ENCODE measurements around the gene SLC16A10.
A peak's percentile ranks its signal among the peaks of the same experiment; 100 is the strongest.
"Not testable (repeated sequence)": the region's sequence is repeated elsewhere in the genome, so short reads cannot be mapped to it uniquely, and the experiment has no call there.

The SLC16A10 gene

DNA sequence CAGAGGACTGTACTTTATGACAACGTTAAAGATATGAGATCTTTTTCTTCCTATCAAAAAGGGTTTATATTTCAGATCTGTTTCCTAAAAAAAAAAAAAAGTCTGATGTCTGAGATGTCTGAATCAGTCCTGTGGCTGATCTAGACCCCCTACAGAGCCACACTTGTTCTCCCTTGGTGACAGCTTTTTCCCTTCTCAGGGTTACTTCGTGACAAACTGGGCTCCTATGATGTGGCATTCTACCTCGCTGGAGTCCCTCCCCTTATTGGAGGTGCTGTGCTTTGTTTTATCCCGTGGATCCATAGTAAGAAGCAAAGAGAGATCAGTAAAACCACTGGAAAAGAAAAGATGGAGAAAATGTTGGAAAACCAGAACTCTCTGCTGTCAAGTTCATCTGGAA is 134.5 kb downstream of the SLC16A10 start:
- no peak for DNase-seq

GRCh38 chr6:111222341-111222740 is 135.0 kb downstream of the SLC16A10 start:
- DNase-seq: no peak

- DNase-seq: no peak
Measured at GRCh38 chr6:111228094-111228493, 140.8 kb downstream of the SLC16A10 start.

GRCh38 chr6:111230351-111231089 is 143.2 kb downstream of the SLC16A10 start:
- DNase-seq: no peak

- DNase-seq: no peak
Measured at GRCh38 chr6:111231090-111231459, 143.8 kb downstream of the SLC16A10 start.

DNA sequence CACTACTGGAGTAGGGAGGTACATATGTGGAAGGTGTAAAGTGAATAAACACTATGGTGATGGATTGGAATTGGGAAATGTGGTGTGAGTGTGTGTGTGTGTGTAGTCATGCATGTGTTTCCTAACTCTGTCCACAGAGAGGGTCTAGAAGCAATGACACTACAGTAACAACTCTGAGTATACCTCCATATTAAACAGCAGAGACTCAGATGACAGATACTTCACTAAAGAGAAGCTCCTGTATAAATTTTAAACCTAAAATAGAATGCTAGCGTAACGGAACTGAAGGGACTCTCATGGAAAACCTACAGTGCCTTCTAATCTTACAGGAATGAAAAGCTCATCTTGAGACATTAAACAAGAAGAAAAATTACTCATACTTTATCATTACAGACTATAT is 150.5 kb downstream of the SLC16A10 start:
- DNase-seq: no peak

- no peak for DNase-seq
Measured at GRCh38 chr6:111238464-111239119, 151.3 kb downstream of the SLC16A10 start.

DNA sequence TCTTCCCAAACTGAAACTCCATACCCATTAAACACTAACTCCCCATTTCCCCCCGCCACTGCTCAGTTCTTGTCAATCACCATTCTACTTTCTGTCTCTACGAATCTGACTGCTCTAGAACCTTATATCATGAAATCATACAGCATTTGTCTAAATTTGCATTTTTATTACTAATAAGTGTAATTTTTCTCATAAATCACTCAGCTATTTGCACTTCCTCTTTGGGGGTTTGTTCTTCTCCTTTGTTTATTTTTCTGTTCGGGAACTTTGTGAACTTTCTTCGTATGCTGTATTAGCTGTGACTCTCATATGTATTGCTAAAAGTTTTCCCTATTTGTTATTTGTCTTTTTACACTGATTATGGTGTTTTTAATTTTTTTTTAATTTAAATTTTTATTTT is 152.2 kb downstream of the SLC16A10 start:
- DNase-seq: no peak

DNA sequence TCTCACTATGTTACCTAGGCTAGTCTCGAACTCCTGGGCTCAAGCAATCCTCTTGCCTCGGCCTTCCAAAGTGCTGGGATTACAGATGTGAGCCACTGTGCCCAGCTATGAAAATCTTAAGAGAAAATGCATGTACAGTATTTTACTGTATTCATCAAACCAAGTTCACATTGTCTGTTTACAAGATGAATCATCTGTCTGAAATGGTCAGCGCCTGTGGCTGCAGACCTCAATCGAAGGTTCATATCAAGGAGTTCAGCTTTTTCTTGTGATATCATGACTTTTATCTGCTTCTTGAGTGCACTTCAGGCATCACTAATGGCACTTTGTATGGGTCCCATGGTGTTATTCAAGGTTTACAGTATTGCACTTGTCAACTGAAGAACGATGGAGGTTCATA is 155.1 kb downstream of the SLC16A10 start:
- no peak for DNase-seq

DNA sequence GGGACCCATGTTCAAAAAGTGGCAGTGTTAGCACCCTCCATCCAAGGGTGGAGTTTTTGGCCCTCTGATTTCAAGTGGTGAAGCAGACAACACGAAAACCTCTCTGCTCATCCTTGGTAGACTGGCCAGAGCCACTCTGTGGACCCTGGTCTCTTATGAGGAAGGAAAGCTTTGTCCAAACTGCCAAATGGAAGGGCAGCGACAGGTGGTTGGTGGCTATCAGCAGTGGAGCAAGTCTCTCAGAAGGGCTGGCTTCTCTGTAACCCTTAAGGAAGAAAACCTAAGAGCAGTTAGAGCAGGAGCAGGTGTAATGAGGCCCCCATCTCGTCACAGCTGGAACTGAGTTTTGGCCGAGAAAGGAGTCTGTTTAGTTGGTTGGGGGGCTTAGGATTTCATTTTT is 155.8 kb downstream of the SLC16A10 start:
- DNase-seq: no peak

DNA sequence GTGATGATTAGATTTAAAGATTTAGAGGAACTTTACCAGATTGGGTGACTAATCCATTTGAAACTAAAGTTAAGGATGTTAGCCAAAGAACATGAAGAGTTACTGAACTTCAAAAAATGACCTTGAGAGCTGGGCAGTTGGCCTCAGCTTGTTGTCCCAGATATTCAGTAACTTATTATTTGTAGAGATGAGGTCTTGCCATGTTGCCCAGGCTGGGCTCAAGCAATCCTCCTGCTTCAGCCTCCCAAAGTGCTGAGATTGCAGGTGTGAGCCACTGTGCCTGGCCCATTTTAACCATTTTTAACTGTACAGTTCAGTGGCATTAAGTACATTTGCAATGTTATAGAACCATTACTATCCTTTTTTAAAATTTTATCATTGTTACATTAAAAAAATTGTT is 161.5 kb downstream of the SLC16A10 start:
- no peak for DNase-seq

DNA sequence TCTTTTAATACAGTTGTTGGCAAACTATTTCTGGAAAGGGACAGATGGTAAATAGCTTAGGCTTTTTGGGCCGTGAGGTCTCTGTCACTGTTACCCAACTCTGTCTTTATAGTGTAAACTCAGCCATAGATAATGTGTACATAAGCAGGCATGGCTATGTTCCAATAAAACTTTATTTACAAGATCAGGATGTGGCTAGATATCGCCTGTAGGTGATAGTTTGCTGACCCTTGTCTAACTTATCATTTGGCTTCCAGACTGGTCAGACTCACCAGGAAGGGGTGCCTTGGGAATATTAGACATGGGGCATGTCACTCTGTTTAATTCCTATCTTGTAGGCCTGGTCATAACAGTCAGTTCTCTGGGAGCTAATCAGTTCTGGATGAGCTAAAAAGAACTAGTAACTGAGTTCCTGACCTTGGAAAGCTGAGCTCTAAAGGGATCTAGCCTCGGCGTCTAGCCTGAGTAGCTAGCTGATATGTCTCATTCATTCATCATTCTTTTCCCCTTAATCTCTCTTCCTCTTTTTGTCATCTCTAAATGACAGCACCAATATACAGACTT is 163.6 kb downstream of the SLC16A10 start:
- DNase-seq: no peak

GRCh38 chr6:111252726-111253125 is 165.4 kb downstream of the SLC16A10 start:
- DNase-seq: no peak

GRCh38 chr6:111254004-111254778 is 166.9 kb downstream of the SLC16A10 start:
- DNase-seq: no peak

GRCh38 chr6:111254779-111255166 is 167.5 kb downstream of the SLC16A10 start:
- no peak for DNase-seq

- not testable (repeated sequence) for DNase-seq
Measured at GRCh38 chr6:111255838-111256237, 168.5 kb downstream of the SLC16A10 start.

GRCh38 chr6:111256646-111257045 is 169.3 kb downstream of the SLC16A10 start:
- no peak for DNase-seq

DNA sequence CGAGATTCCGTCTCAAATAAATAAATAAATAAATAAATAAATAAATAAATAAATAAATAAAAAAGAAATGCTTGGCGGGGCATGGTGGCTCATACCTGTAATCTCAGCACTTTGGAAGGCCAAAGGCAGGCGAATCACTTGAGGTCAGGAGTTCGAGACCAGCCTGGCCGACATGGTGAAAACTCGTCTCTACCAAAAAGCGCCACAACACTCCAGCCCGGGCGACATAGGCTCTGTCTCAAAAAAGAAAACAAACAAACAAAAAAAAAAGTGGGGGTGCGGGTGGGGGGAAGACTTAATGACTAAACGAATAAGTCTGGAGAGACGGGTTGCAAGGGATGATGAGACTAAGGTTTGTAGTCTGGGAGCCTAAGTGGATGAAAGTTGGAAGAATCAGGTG is 170.7 kb downstream of the SLC16A10 start:
- no peak for DNase-seq

- DNase-seq: no peak
Measured at GRCh38 chr6:111258615-111259088, 171.3 kb downstream of the SLC16A10 start.

DNA sequence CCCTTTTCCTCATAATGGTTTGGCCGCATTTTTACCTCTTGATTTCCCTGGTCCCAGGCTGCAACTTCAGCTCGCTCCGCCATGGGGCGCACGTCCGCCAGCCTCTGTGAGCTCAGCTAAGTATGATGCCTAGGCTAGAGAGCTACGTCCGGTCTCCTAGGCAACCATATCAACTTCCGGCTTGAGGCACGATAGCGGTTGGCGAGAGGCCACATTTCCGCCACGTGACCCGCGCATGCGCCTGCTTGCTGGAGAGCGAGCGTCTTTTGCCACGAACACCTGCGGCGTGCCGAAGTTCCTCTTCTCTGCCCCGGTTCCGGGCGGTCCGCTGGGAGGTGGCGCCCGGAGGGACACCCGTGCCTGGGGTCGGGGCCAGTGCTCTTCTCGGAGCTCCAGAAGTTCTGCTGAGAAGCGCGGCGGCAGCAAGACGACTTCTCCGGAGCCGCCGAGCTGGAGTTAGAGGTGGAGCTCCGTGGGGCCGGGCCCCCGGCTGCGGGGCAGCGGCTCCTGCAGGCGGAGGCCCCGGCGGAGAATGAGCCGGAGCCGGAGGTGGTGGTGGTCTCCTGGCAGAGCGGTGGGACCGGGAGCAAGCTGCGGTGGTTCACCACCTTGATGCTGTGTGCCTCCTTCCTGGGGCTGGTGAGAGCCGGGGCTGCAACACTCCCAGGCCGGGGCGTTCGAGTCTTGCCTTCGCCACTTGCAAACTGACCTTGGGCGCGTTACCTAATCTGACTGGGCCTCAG is 172.0 kb downstream of the SLC16A10 start:
- peak; percentile 100 for DNase-seq

DNA sequence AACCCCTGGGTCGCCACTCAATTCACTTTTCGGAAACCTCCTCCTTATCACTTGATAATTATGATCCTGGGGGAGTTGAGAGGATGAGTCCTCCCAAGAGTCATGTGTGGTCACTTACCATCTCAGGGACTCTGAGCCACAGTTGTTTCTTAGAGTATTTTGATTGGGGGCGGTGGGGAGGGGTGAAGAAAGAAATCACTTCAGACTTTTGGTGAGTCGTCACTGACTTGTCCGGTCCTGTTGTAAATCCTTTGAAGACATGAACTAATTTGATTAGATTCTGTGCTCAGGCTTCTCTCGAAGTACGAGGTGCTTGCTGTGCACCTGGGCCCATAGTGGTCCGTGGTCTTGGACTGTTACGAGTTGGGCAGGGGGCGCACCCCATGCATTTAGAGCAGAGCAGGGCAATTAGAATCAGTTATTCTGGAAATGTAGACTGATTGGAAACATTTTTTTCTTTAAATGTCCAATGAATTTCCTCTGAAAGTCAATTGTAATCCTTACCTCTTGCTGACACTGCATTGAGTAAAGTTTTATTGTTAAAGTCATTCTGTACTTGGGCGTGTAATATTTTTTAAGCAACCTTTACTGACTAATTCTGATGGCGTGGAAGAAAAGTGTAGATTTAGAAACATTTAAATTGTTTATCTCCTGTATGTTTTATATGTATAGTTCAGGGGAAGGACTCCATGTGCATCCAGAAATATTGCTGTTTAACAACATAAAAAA is 173.4 kb downstream of the SLC16A10 start:
- no peak for DNase-seq

DNA sequence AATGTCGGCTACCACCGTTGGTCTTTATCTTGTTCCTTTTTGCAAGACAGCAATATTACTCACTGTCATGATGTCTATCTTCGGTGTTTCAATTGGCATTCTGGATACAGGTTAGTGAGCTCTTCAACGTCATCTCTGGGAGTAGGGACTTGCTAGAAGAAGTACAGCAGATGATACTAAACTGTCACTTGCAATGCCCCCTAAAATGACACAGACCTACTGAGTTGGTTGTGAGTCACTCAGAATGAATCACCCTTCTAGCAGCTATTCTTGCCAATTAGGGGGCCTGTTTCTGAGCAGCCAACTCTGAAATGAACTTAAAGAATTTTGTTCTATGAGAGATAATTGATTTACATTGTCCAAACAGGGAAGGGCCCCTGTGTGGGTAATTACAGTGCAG is 176.5 kb downstream of the SLC16A10 start:
- no peak for DNase-seq
